Ishikawa (cell line): ENCODE measurements around the gene TMEM176B.

ENCODE experiments used
- EGR1 ChIP-seq: IDR thresholded peaks from 2 replicates; pipeline ENCODE4 v1.6.1; 2012
- EP300 ChIP-seq: IDR thresholded peaks from 2 replicates; pipeline ENCODE4 v1.6.1; 2012; ENCODE audit warnings: borderline replicate concordance
- FOXM1 ChIP-seq: IDR thresholded peaks from 2 replicates; pipeline ENCODE4 v1.6.1; 2012; ENCODE audit warnings: low read depth, borderline replicate concordance
- TAF1 ChIP-seq: IDR thresholded peaks from 2 replicates; pipeline ENCODE4 v1.6.1; 2012; ENCODE audit warnings: low read depth, mild to moderate bottlenecking
- TCF12 ChIP-seq: IDR thresholded peaks from 2 replicates; pipeline ENCODE4 v1.6.1; 2012; ENCODE audit warnings: low read depth
- TEAD4 ChIP-seq: IDR thresholded peaks from 2 replicates; pipeline ENCODE4 v1.6.1; 2012
- TF ChIP-seq, protein P1 (sequence below): IDR thresholded peaks from 2 replicates; pipeline ENCODE4 v1.6.1; 2012

- TF ChIP-seq TCF12 = no peak
- no peak for TF ChIP-seq EGR1
- no peak for TF ChIP-seq FOXM1
- TF ChIP-seq TAF1 = no peak
- TF ChIP-seq, protein P1, sequence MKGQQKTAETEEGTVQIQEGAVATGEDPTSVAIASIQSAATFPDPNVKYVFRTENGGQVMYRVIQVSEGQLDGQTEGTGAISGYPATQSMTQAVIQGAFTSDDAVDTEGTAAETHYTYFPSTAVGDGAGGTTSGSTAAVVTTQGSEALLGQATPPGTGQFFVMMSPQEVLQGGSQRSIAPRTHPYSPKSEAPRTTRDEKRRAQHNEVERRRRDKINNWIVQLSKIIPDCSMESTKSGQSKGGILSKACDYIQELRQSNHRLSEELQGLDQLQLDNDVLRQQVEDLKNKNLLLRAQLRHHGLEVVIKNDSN = no peak
- TF ChIP-seq EP300 = no peak
- TF ChIP-seq TEAD4 = no peak
These were observed 19.9 kb downstream of the TMEM176B start for GRCh38 chr7:150780292-150780691.
